Measurements from ENCODE around the gene DENND6A.
"Not testable (repeated sequence)": the region's sequence is repeated elsewhere in the genome, so short reads cannot be mapped to it uniquely, and the experiment has no call there.

The DENND6A gene

GRCh38 chr3:57627976-57628375 is 64.9 kb downstream of the DENND6A start:
- DNase-seq = no peak

GRCh38 chr3:57624801-57625200 is 68.1 kb downstream of the DENND6A start:
- DNase-seq = no peak

GRCh38 chr3:57622362-57622761 is 70.5 kb downstream of the DENND6A start:
- no peak for DNase-seq

GRCh38 chr3:57617739-57618138 is 75.1 kb downstream of the DENND6A start:
- DNase-seq = no peak

GRCh38 chr3:57616233-57616632 is 76.6 kb downstream of the DENND6A start:
- no peak for DNase-seq

- not testable (repeated sequence) for DNase-seq
These were observed 81.0 kb downstream of the DENND6A start for GRCh38 chr3:57611870-57612269.

GRCh38 chr3:57605683-57606082 is 87.2 kb downstream of the DENND6A start:
- no peak for DNase-seq

- no peak for DNase-seq
These were observed 87.9 kb downstream of the DENND6A start for GRCh38 chr3:57604971-57605370.

- no peak for DNase-seq
These were observed 92.7 kb downstream of the DENND6A start for GRCh38 chr3:57600195-57600594.

GRCh38 chr3:57598765-57599360 is 94.0 kb downstream of the DENND6A start:
- no peak for DNase-seq

GRCh38 chr3:57597127-57597923 is 95.6 kb downstream of the DENND6A start, which contains the start of gene ARF4:
Gene ARF4 (minus strand): TSS chr3:57597344. CDS start chr3:57597140, 204 bp downstream.
- peak; percentile 93 for DNase-seq

- peak; percentile 38 for DNase-seq
These were observed 96.3 kb downstream of the DENND6A start for GRCh38 chr3:57596495-57597126.

GRCh38 chr3:57594576-57594975 is 98.3 kb downstream of the DENND6A start:
- no peak for DNase-seq

- no peak for DNase-seq
These were observed 98.7 kb downstream of the DENND6A start for GRCh38 chr3:57594144-57594543.

- DNase-seq = no peak
These were observed 100.6 kb downstream of the DENND6A start for GRCh38 chr3:57592306-57592705.

- no peak for DNase-seq
These were observed 105.0 kb downstream of the DENND6A start for GRCh38 chr3:57587905-57588304.

- no peak for DNase-seq
These were observed 106.1 kb downstream of the DENND6A start for GRCh38 chr3:57586778-57587177.

- no peak for DNase-seq
These were observed 109.3 kb downstream of the DENND6A start for GRCh38 chr3:57583544-57583943.

GRCh38 chr3:57582474-57583168 is 110.3 kb downstream of the DENND6A start:
- no peak for DNase-seq

GRCh38 chr3:57577801-57578200 is 115.1 kb downstream of the DENND6A start:
- no peak for DNase-seq

GRCh38 chr3:57575966-57576626 is 116.8 kb downstream of the DENND6A start:
- no peak for DNase-seq

All from 8988T (cell line).